SJSA1 (cell line): ENCODE measurements around the gene CRISPLD2. TPM values are rescaled to one million over a fixed set of nuclear protein-coding genes. Genes with fewer than 3 reads are reported as not detected.

Source experiments
- DNase-seq, 2 experiments: peaks; one replicate each; pipeline ENCODE4 v3.0.0-alpha.2; 2015 to 2020; ENCODE audit warnings: low spot score in 2 of 2, low read depth in 1 of 2
- H3K27ac ChIP-seq: fragments of 250-450 bp; sonication (Bioruptor Pico); 2 replicates; pipeline ENCODE4 v1.5.1; 2020; ENCODE audit warnings: mild to moderate bottlenecking, moderate library complexity
- H3K27me3 ChIP-seq: fragments of 250-450 bp; sonication (Bioruptor Pico); replicated peaks from 2 replicates; pipeline ENCODE4 v1.5.1; 2020; ENCODE audit warnings: mild to moderate bottlenecking, moderate library complexity
- H3K36me3 ChIP-seq: fragments of 250-450 bp; sonication (Bioruptor Pico); 2 replicates; pipeline ENCODE4 v1.5.1; 2020; ENCODE audit warnings: mild to moderate bottlenecking
- H3K4me1 ChIP-seq: fragments of 250-450 bp; sonication (Bioruptor Pico); replicated peaks from 2 replicates; pipeline ENCODE4 v1.6.1; 2021; ENCODE audit warnings: mild to moderate bottlenecking
- H3K4me3 ChIP-seq: fragments of 250-450 bp; sonication (Bioruptor Pico); 2 replicates; pipeline ENCODE4 v1.5.1; 2020; ENCODE audit warnings: mild to moderate bottlenecking
- H3K9me3 ChIP-seq: fragments of 250-450 bp; sonication (Bioruptor Pico); replicated peaks from 2 replicates; pipeline ENCODE4 v1.5.1; 2020; ENCODE audit warnings: mild to moderate bottlenecking
- total RNA-seq: library from RNA; depleted of rRNA; stranded (reverse); fragments of >200 nt; shearing (Covaris generic); gene quantifications from 2 replicates; pipeline ENCODE4 v1.2.3, GENCODE V29; 2014

CRISPLD2 gene
- total RNA-seq, 1 experiment from 2014 or later: 6.4 TPM

GRCh38 chr16:84905965-84906460 lies 86.2 kb downstream of the CRISPLD2 start:
- no peaks in the 10 kb centered on the region for H3K36me3 ChIP-seq
- no peak overlapping the region for H3K4me3 ChIP-seq
- no peaks in the 10 kb centered on the region for H3K4me1 ChIP-seq
- no peaks in the 10 kb centered on the region for H3K27me3 ChIP-seq
- H3K9me3 ChIP-seq: no peaks in the 10 kb centered on the region
- H3K27ac ChIP-seq: no peak overlapping the region
- DNase-seq: no peak

GRCh38 chr16:84907051-84907450 lies 87.3 kb downstream of the CRISPLD2 start:
- Histone ChIP-seq H3K27me3 (no peaks in the 10 kb centered on the region), H3K4me1 (no peaks in the 10 kb centered on the region), H3K4me3 (no peak overlapping the region), H3K36me3 (no peaks in the 10 kb centered on the region), H3K9me3 (no peaks in the 10 kb centered on the region), H3K27ac (no peak overlapping the region)
- DNase-seq: no peak

- no peak for DNase-seq
- H3K27me3 ChIP-seq: no peaks in the 10 kb centered on the region
- no peaks in the 10 kb centered on the region for H3K4me1 ChIP-seq
- H3K36me3 ChIP-seq: no peaks in the 10 kb centered on the region
- no peak overlapping the region for H3K27ac ChIP-seq
- no peak overlapping the region for H3K4me3 ChIP-seq
- no peaks in the 10 kb centered on the region for H3K9me3 ChIP-seq
Observed at GRCh38 chr16:84907575-84907974, 87.8 kb downstream of the CRISPLD2 start.

GRCh38 chr16:84909476-84910085 lies 89.8 kb downstream of the CRISPLD2 start:
- no peaks in the 10 kb centered on the region for H3K36me3 ChIP-seq
- no peak overlapping the region for H3K4me3 ChIP-seq
- H3K4me1 ChIP-seq: no peaks in the 10 kb centered on the region
- H3K27ac ChIP-seq: no peak overlapping the region
- H3K27me3 ChIP-seq: peaks cover 7% of the 10 kb centered on the region; the same call in 1 of the 2 replicates
- no peak for DNase-seq
- no peaks in the 10 kb centered on the region for H3K9me3 ChIP-seq

- peaks cover 7% of the 10 kb centered on the region; the same call in 1 of the 2 replicates for H3K27me3 ChIP-seq
- no peaks in the 10 kb centered on the region for H3K36me3 ChIP-seq
- H3K4me3 ChIP-seq: no peak overlapping the region
- no peaks in the 10 kb centered on the region for H3K9me3 ChIP-seq
- peaks cover 13% of the 10 kb centered on the region for H3K4me1 ChIP-seq
- H3K27ac ChIP-seq: no peak overlapping the region
- no peak for DNase-seq
Observed at GRCh38 chr16:84911486-84912216, 91.9 kb downstream of the CRISPLD2 start.

GRCh38 chr16:84913315-84913714 lies 93.5 kb downstream of the CRISPLD2 start:
- no peak overlapping the region for H3K4me3 ChIP-seq
- DNase-seq: no peak
- H3K9me3 ChIP-seq: no peaks in the 10 kb centered on the region
- H3K36me3 ChIP-seq: no peaks in the 10 kb centered on the region
- peaks cover 7% of the 10 kb centered on the region; the same call in 1 of the 2 replicates for H3K27me3 ChIP-seq
- H3K4me1 ChIP-seq: peaks cover 15% of the 10 kb centered on the region
- H3K27ac ChIP-seq: no peak overlapping the region

- Histone ChIP-seq H3K27ac (no peak overlapping the region), H3K4me3 (no peak overlapping the region), H3K4me1 (peaks cover 15% of the 10 kb centered on the region), H3K9me3 (no peaks in the 10 kb centered on the region), H3K27me3 (peaks cover 7% of the 10 kb centered on the region; the same call in 1 of the 2 replicates), H3K36me3 (no peaks in the 10 kb centered on the region)
- DNase-seq: no peak
Observed at GRCh38 chr16:84914273-84914672, 94.5 kb downstream of the CRISPLD2 start.

- no peaks in the 10 kb centered on the region for H3K36me3 ChIP-seq
- peak; percentile 66 to 85 for DNase-seq
Observed at GRCh38 chr16:84916178-84916577, 96.4 kb downstream of the CRISPLD2 start.

GRCh38 chr16:84916850-84917249 lies 97.1 kb downstream of the CRISPLD2 start:
- H3K4me1 ChIP-seq: peaks cover 15% of the 10 kb centered on the region
- H3K4me3 ChIP-seq: no peak overlapping the region
- peaks cover 7% of the 10 kb centered on the region; the same call in 1 of the 2 replicates for H3K27me3 ChIP-seq
- H3K9me3 ChIP-seq: no peaks in the 10 kb centered on the region
- no peak for DNase-seq
- no peak overlapping the region for H3K27ac ChIP-seq
- no peaks in the 10 kb centered on the region for H3K36me3 ChIP-seq

More at GRCh38 chr16:84916178-84916577, 96.4 kb downstream of the CRISPLD2 start:
- Histone ChIP-seq H3K4me1 (peaks cover 15% of the 10 kb centered on the region), H3K27me3 (peaks cover 7% of the 10 kb centered on the region; the same call in 1 of the 2 replicates), H3K27ac (no peak overlapping the region), H3K9me3 (no peaks in the 10 kb centered on the region), H3K4me3 (no peak overlapping the region)

- H3K27me3 ChIP-seq: peaks cover 7% of the 10 kb centered on the region; the same call in 1 of the 2 replicates
- no peak overlapping the region for H3K4me3 ChIP-seq
- H3K36me3 ChIP-seq: no peaks in the 10 kb centered on the region
- H3K9me3 ChIP-seq: no peaks in the 10 kb centered on the region
- DNase-seq: no peak
- H3K27ac ChIP-seq: no peak overlapping the region
- peaks cover 16% of the 10 kb centered on the region for H3K4me1 ChIP-seq
Observed at GRCh38 chr16:84917492-84917891, 97.7 kb downstream of the CRISPLD2 start.

- Histone ChIP-seq H3K27me3 (peaks cover 6% of the 10 kb centered on the region; the same call in 1 of the 2 replicates), H3K4me1 (peaks cover 21% of the 10 kb centered on the region), H3K9me3 (no peaks in the 10 kb centered on the region), H3K4me3 (no peak overlapping the region), H3K36me3 (no peaks in the 10 kb centered on the region), H3K27ac (no peak overlapping the region)
- no peak for DNase-seq
Observed at GRCh38 chr16:84918006-84918909, 98.5 kb downstream of the CRISPLD2 start.

GRCh38 chr16:84919269-84919668 lies 99.5 kb downstream of the CRISPLD2 start:
- H3K4me1 ChIP-seq: peaks cover 21% of the 10 kb centered on the region
- H3K9me3 ChIP-seq: no peaks in the 10 kb centered on the region
- no peak for DNase-seq
- no peaks in the 10 kb centered on the region for H3K27me3 ChIP-seq
- no peaks in the 10 kb centered on the region for H3K36me3 ChIP-seq
- no peak overlapping the region for H3K4me3 ChIP-seq
- no peak overlapping the region for H3K27ac ChIP-seq

- Histone ChIP-seq H3K9me3 (no peaks in the 10 kb centered on the region), H3K27ac (no peak overlapping the region), H3K27me3 (no peaks in the 10 kb centered on the region), H3K36me3 (no peaks in the 10 kb centered on the region), H3K4me3 (no peak overlapping the region), H3K4me1 (peaks cover 21% of the 10 kb centered on the region)
- DNase-seq: no peak
Observed at GRCh38 chr16:84919708-84920107, 99.9 kb downstream of the CRISPLD2 start.
